OCI-LY1 (cell line): ENCODE results near the gene IRF1.

Source experiments
- H2AFZ ChIP-seq: fragments of 200-600 bp; sonication (generic), shearing (Covaris generic); 2 replicates; pipeline ENCODE4 v1.6.0; 2014; ENCODE audit warnings: antibody characterized with exemption, mild to moderate bottlenecking, low read length
- H3F3A ChIP-seq: fragments of 200-600 bp; sonication (generic), shearing (Covaris generic); 2 replicates; pipeline ENCODE4 v1.6.0; 2014; ENCODE audit warnings: mild to moderate bottlenecking, antibody characterized with exemption, low read length, moderate library complexity; ENCODE audit not compliant: insufficient read depth
- H3K27ac ChIP-seq: fragments of 200-600 bp; sonication (generic); 2 replicates; pipeline ENCODE4 v1.5.1; 2014; ENCODE audit warnings: low read length, mixed run types, mild to moderate bottlenecking, low read depth; ENCODE audit not compliant: poor library complexity, severe bottlenecking
- H3K27me3 ChIP-seq: fragments of 200-600 bp; sonication (generic); 2 replicates; pipeline ENCODE4 v1.6.0; 2014; ENCODE audit warnings: antibody characterized with exemption, mild to moderate bottlenecking, low read length, moderate library complexity; ENCODE audit not compliant: insufficient read depth
- H3K36me3 ChIP-seq: fragments of 200-600 bp; sonication (generic); 2 replicates; pipeline ENCODE4 v1.6.1; 2014; ENCODE audit warnings: mild to moderate bottlenecking, antibody characterized with exemption, low read length, moderate library complexity, mixed read lengths; ENCODE audit not compliant: insufficient read depth
- H3K4me1 ChIP-seq: fragments of 200-600 bp; sonication (generic); 2 replicates; pipeline ENCODE4 v1.5.1; 2014; ENCODE audit warnings: mild to moderate bottlenecking, low read length, moderate library complexity; ENCODE audit not compliant: insufficient read depth, severe bottlenecking
- H3K4me2 ChIP-seq: fragments of 200-600 bp; sonication (generic), shearing (Covaris generic); 2 replicates; pipeline ENCODE4 v1.6.1; 2014; ENCODE audit warnings: low read length
- H3K4me3 ChIP-seq: fragments of 200-600 bp; sonication (generic); 2 replicates; pipeline ENCODE4 v1.5.1; 2014; ENCODE audit warnings: low read length, low read depth, mild to moderate bottlenecking, mixed read lengths; ENCODE audit not compliant: poor library complexity, severe bottlenecking
- H3K79me2 ChIP-seq: fragments of 200-600 bp; shearing (Covaris generic); 2 replicates; pipeline ENCODE4 v1.6.1; 2016; ENCODE audit warnings: mixed run types, low read length, mixed read lengths; ENCODE audit not compliant: insufficient read depth
- H3K9ac ChIP-seq: fragments of 200-600 bp; sonication (generic), shearing (Covaris generic); 2 replicates; pipeline ENCODE4 v1.6.1; 2014; ENCODE audit warnings: mild to moderate bottlenecking, low read length, mixed read lengths
- H3K9me2 ChIP-seq: fragments of 200-600 bp; sonication (generic), shearing (Covaris generic); 2 replicates; pipeline ENCODE4 v1.6.1; 2014; ENCODE audit warnings: low read depth, mild to moderate bottlenecking, low read length, mixed read lengths
- H3K9me3 ChIP-seq: fragments of 200-600 bp; shearing (Covaris generic); 2 replicates; pipeline ENCODE4 v1.6.1; 2014; ENCODE audit warnings: low read length, mixed read lengths
- H4K20me1 ChIP-seq: fragments of 200-600 bp; sonication (generic), shearing (Covaris generic); 2 replicates; pipeline ENCODE4 v1.6.0; 2016; ENCODE audit warnings: mild to moderate bottlenecking, low read length; ENCODE audit not compliant: insufficient read depth
- EZH2 ChIP-seq: fragments of 200-600 bp; sonication (generic), shearing (Covaris generic); IDR thresholded peaks from 2 replicates; pipeline ENCODE4 v1.8.0; 2017; ENCODE audit warnings: borderline replicate concordance, mixed run types, mild to moderate bottlenecking, antibody characterized with exemption, low read length, moderate library complexity, mixed read lengths
- TF ChIP-seq, protein P1 (sequence below): fragments of 200-600 bp; sonication (generic), shearing (Covaris generic); IDR thresholded peaks from 2 replicates; pipeline ENCODE4 v1.5.1; 2017; ENCODE audit warnings: mild to moderate bottlenecking, antibody characterized with exemption, low read length, moderate library complexity, mixed read lengths

Gene IRF1

DNA sequence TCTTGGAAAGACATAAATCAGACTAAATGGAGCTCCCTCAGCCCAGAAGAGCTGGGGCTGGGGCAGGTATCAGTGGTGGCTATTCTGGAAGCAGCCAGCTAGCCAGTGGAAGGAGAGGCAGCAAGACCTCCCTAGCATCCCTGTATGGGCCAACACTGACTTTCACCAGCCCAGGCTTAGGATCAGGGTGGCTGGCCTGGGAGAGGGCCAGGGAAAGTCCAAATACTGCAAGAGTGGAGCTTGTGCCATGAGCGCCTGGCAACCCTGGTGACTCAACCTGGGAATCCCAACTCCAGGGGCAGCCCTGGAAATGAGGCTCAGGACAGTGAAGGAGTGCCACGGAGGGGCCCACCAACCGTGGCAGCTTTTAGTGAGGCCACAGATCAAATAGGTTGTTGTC, 7.6 kb upstream of the IRF1 start:
- H3K36me3 ChIP-seq, result no peaks in the 10 kb centered on the region
- H3K4me1 ChIP-seq, result peaks cover 23% of the 10 kb centered on the region
- TF ChIP-seq, protein P1, sequence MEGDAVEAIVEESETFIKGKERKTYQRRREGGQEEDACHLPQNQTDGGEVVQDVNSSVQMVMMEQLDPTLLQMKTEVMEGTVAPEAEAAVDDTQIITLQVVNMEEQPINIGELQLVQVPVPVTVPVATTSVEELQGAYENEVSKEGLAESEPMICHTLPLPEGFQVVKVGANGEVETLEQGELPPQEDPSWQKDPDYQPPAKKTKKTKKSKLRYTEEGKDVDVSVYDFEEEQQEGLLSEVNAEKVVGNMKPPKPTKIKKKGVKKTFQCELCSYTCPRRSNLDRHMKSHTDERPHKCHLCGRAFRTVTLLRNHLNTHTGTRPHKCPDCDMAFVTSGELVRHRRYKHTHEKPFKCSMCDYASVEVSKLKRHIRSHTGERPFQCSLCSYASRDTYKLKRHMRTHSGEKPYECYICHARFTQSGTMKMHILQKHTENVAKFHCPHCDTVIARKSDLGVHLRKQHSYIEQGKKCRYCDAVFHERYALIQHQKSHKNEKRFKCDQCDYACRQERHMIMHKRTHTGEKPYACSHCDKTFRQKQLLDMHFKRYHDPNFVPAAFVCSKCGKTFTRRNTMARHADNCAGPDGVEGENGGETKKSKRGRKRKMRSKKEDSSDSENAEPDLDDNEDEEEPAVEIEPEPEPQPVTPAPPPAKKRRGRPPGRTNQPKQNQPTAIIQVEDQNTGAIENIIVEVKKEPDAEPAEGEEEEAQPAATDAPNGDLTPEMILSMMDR, result no peak
- TF ChIP-seq EZH2, result no peak
- no peak overlapping the region for H3K27ac ChIP-seq
- no peak overlapping the region for H3K9ac ChIP-seq
- no peaks in the 10 kb centered on the region for H3K9me3 ChIP-seq
- no peak overlapping the region for H3K4me2 ChIP-seq
- H3K79me2 ChIP-seq, result no peaks in the 10 kb centered on the region
- H2AFZ ChIP-seq, result no peak overlapping the region
- H3K9me2 ChIP-seq, result no peaks in the 10 kb centered on the region
- H3K4me3 ChIP-seq, result no peak overlapping the region
- no peaks in the 10 kb centered on the region for H4K20me1 ChIP-seq
- no peaks in the 10 kb centered on the region for H3K27me3 ChIP-seq
- peaks cover 6% of the 10 kb centered on the region; the same call in 1 of the 2 replicates for H3F3A ChIP-seq

DNA sequence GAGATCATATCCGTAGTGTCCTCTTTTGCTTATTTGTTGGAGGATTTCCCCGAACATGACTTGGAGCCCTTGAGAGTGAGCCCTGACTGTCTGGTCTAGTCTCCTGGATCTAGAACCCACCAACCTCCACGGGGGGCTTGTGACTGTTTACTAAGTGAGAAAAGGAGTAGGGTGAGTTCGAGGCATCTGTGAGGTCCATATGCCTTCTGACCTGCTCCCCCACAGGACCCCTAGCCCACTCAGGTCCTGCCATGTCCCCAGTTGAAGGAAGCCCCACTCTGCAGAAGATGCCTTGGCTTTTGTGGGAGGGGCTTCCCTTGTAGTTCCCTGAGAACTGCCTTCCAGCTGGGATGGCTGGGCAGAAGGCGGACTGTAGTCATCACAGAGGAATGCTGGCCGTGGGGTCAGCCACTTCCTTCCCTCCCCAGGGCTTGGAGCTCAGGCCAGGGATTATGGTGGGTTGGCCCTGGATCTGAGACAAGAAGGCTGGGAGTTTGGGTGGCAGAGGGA, 7.0 kb upstream of the IRF1 start:
- Histone ChIP-seq H4K20me1 (no peaks in the 10 kb centered on the region), H3K36me3 (no peaks in the 10 kb centered on the region), H3K4me3 (peak overlapping the region; percentile 85), H3K27me3 (no peaks in the 10 kb centered on the region), H3K9me2 (no peaks in the 10 kb centered on the region), H3K27ac (no peak overlapping the region), H3K79me2 (no peaks in the 10 kb centered on the region), H3K4me1 (peaks cover 23% of the 10 kb centered on the region), H2AFZ (no peak overlapping the region), H3K4me2 (peak overlapping the region; percentile 91; the same call in 1 of the 2 replicates), H3F3A (peaks cover 6% of the 10 kb centered on the region; the same call in 1 of the 2 replicates), H3K9ac (no peak overlapping the region; the same call in 1 of the 2 replicates), H3K9me3 (no peaks in the 10 kb centered on the region)
- TF ChIP-seq EZH2, result no peak
- TF ChIP-seq, protein P1, result no peak

DNA sequence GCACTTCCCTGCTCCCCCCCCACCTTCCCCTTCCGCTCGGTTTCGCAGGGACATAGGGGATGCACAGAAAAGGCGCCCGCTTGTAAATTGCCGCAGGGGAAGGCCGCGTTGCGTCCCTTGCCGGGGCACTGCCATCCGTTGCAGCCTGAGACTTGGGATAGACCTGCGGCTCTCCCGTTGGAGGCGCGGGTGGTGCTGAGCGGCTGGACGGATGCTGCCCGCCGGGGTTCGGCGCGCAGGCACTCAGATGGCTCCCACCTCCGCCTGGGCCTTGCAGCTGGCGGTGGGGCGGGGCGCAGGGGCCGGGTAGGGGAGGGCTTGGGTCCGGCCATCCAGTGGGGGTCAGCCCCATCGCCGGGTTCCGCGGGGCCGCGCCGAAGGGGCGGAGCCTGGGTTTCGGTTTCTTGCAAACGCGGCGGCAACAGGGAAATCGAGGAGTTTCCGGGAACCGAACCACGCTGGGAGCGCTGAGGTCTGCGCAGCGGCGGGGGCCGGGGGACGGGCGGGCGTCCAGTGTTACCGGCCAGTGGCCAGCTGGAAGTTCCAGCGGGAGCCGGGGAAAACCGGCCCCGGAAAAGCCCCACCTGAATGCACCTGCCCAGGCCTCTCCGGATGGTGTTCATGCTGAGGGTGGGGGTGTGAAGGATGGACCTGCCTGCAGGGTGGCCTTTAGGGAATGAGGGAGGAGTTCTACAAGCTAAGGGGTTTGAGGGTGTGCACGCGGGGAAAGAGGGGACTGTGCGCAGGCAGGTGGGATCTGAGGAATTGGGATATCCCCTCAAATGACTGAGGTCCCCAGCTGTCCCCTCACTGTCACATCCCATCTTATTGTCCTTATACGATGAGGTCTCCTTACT, 6.3 kb upstream of the IRF1 start:
- Histone ChIP-seq H3K4me1 (peaks cover 23% of the 10 kb centered on the region), H3K4me3 (peak overlapping the region; percentile 85)

More for the DNA sequence above, 6.3 kb upstream of the IRF1 start:
- no peak for TF ChIP-seq EZH2
- TF ChIP-seq, protein P1, result no peak
- Histone ChIP-seq H3K9ac (peak overlapping the region; percentile 82), H3K9me3 (no peaks in the 10 kb centered on the region), H3K4me2 (peak overlapping the region; percentile 91), H3K27me3 (no peaks in the 10 kb centered on the region), H3K36me3 (no peaks in the 10 kb centered on the region), H2AFZ (0 out of 2 replicates have a peak overlapping the region, but pooled peaks have one; percentile 77), H3K79me2 (no peaks in the 10 kb centered on the region), H4K20me1 (no peaks in the 10 kb centered on the region), H3F3A (peaks cover 6% of the 10 kb centered on the region; the same call in 1 of the 2 replicates), H3K27ac (no peak overlapping the region), H3K9me2 (no peaks in the 10 kb centered on the region)
